HEK293 (cell line): Measurements from ENCODE around the gene PSMA7.

Source experiments
- ELK4 ChIP-seq: IDR thresholded peaks from 2 replicates; pipeline ENCODE4 v1.6.1; 2011; ENCODE audit warnings: mild to moderate bottlenecking, low read depth, low read length, borderline replicate concordance
- KLF16 ChIP-seq: fragments of 450-650 bp; formaldehyde crosslinking; IDR thresholded peaks from 2 replicates; pipeline ENCODE4 v1.5.1; 2017; ENCODE audit warnings: missing biosample characterization, missing genetic modification characterization
- ZBTB7A ChIP-seq: fragments of 450-650 bp; formaldehyde crosslinking; IDR thresholded peaks from 2 replicates; pipeline ENCODE4 v1.5.1; 2016; ENCODE audit warnings: low read depth, missing biosample characterization, missing genetic modification characterization
- ZFP41 ChIP-seq: fragments of 450-650 bp; formaldehyde crosslinking; IDR thresholded peaks from 2 replicates; pipeline ENCODE4 v1.5.1; 2016; ENCODE audit warnings: missing biosample characterization, missing genetic modification characterization, borderline replicate concordance
- ZNF121 ChIP-seq: fragments of 450-650 bp; formaldehyde crosslinking; IDR thresholded peaks from 2 replicates; pipeline ENCODE4 v1.5.1; 2016; ENCODE audit warnings: missing biosample characterization, missing genetic modification characterization
- ZNF146 ChIP-seq: fragments of 450-650 bp; formaldehyde crosslinking; IDR thresholded peaks from 2 replicates; pipeline ENCODE4 v1.5.1; 2016; ENCODE audit warnings: missing biosample characterization, missing genetic modification characterization
- ZNF274 ChIP-seq, 2 experiments: fragments of 200-500 bp in 1 of 2; fragments of 450-650 bp in 1 of 2; sonication (Bioruptor generic) in 1 of 2; formaldehyde crosslinking in 1 of 2; IDR thresholded peaks; 2 replicates each; pipeline versions ENCODE4 v1.5.1 to v1.6.1; 2014 to 2016; ENCODE audit warnings: borderline replicate concordance in 1 of 2, inconsistent platforms in 1 of 2, low read length in 1 of 2, missing biosample characterization in 1 of 2, missing genetic modification characterization in 1 of 2
- ZNF302 ChIP-seq: fragments of 450-650 bp; formaldehyde crosslinking; IDR thresholded peaks from 2 replicates; pipeline ENCODE4 v1.5.1; 2016; ENCODE audit warnings: missing biosample characterization, missing genetic modification characterization, low read depth
- ZNF324 ChIP-seq: fragments of 450-650 bp; formaldehyde crosslinking; IDR thresholded peaks from 2 replicates; pipeline ENCODE4 v1.5.1; 2016; ENCODE audit warnings: missing biosample characterization, missing genetic modification characterization
- ZNF350 ChIP-seq: fragments of 450-650 bp; formaldehyde crosslinking; IDR thresholded peaks from 2 replicates; pipeline ENCODE4 v1.5.0; 2017; ENCODE audit warnings: missing biosample characterization, mild to moderate bottlenecking, missing genetic modification characterization
- ZNF362 ChIP-seq: fragments of 450-650 bp; formaldehyde crosslinking; IDR thresholded peaks from 2 replicates; pipeline ENCODE4 v1.5.1; 2016; ENCODE audit warnings: missing biosample characterization, missing genetic modification characterization
- ZNF394 ChIP-seq: fragments of 450-650 bp; formaldehyde crosslinking; IDR thresholded peaks from 2 replicates; pipeline ENCODE4 v1.5.1; 2016; ENCODE audit warnings: missing biosample characterization, missing genetic modification characterization, mild to moderate bottlenecking, moderate library complexity, borderline replicate concordance
- ZNF585B ChIP-seq: fragments of 450-650 bp; formaldehyde crosslinking; IDR thresholded peaks from 2 replicates; pipeline ENCODE4 v1.5.1; 2016; ENCODE audit warnings: missing biosample characterization, missing genetic modification characterization
- TF ChIP-seq, protein P1 (sequence below): fragments of 450-650 bp; formaldehyde crosslinking; IDR thresholded peaks from 2 replicates; pipeline ENCODE4 v1.5.1; 2016; ENCODE audit warnings: missing biosample characterization, missing genetic modification characterization

GRCh38 chr20:62151225-62151624 lies 8.0 kb upstream of the PSMA7 start:
- TF ChIP-seq ZNF324 (tag by site-specific recombination) (no peak), ZNF121 (tag by site-specific recombination) (no peak), ZNF350 (tag by site-specific recombination) (no peak), ZNF146 (tag by site-specific recombination) (no peak), ELK4 (no peak), ZBTB7A (tag by site-specific recombination) (no peak), ZNF274 (IDR thresholded peaks at IDR 0.05; ENCODE audit: low read length) (no peak), ZNF274 (tag by site-specific recombination; IDR thresholded peaks at IDR 0.05; ENCODE audit: borderline replicate concordance) (no peak), ZNF394 (tag by site-specific recombination) (no peak), ZNF362 (no peak), KLF16 (no peak), ZFP41 (tag by site-specific recombination) (no peak), ZNF302 (no peak), ZNF585B (tag by site-specific recombination) (no peak)
- TF ChIP-seq, protein P1, sequence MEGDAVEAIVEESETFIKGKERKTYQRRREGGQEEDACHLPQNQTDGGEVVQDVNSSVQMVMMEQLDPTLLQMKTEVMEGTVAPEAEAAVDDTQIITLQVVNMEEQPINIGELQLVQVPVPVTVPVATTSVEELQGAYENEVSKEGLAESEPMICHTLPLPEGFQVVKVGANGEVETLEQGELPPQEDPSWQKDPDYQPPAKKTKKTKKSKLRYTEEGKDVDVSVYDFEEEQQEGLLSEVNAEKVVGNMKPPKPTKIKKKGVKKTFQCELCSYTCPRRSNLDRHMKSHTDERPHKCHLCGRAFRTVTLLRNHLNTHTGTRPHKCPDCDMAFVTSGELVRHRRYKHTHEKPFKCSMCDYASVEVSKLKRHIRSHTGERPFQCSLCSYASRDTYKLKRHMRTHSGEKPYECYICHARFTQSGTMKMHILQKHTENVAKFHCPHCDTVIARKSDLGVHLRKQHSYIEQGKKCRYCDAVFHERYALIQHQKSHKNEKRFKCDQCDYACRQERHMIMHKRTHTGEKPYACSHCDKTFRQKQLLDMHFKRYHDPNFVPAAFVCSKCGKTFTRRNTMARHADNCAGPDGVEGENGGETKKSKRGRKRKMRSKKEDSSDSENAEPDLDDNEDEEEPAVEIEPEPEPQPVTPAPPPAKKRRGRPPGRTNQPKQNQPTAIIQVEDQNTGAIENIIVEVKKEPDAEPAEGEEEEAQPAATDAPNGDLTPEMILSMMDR (tag by site-specific recombination) = no peak
